Gastroesophageal sphincter (tissue), 3 donors: ENCODE measurements around the gene LRP1B.

Source experiments
- EP300 ChIP-seq: sonication (generic); formaldehyde crosslinking; IDR thresholded peaks from one replicate; pipeline ENCODE4 v1.6.1; 2017; ENCODE audit warnings: antibody characterized with exemption, mild to moderate bottlenecking
- TF ChIP-seq, protein P1 (sequence below), 4 experiments: fragments of 200-600 bp in 2 of 4; fragments of 450-650 bp in 2 of 4; sonication (generic) in 1 of 4; IDR thresholded peaks; one replicate each; pipeline ENCODE4 v1.5.1; 2017 to 2019; ENCODE audit warnings: antibody characterized with exemption in 4 of 4, mild to moderate bottlenecking in 2 of 4, moderate library complexity in 2 of 4

- TF ChIP-seq, protein P1, sequence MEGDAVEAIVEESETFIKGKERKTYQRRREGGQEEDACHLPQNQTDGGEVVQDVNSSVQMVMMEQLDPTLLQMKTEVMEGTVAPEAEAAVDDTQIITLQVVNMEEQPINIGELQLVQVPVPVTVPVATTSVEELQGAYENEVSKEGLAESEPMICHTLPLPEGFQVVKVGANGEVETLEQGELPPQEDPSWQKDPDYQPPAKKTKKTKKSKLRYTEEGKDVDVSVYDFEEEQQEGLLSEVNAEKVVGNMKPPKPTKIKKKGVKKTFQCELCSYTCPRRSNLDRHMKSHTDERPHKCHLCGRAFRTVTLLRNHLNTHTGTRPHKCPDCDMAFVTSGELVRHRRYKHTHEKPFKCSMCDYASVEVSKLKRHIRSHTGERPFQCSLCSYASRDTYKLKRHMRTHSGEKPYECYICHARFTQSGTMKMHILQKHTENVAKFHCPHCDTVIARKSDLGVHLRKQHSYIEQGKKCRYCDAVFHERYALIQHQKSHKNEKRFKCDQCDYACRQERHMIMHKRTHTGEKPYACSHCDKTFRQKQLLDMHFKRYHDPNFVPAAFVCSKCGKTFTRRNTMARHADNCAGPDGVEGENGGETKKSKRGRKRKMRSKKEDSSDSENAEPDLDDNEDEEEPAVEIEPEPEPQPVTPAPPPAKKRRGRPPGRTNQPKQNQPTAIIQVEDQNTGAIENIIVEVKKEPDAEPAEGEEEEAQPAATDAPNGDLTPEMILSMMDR (IDR thresholded peaks at IDR 0.05): no peak
- no peak for TF ChIP-seq EP300
Measured at GRCh38 chr2:140650825-140651224, 1480.0 kb downstream of the LRP1B start.
